ENCODE results near the gene PNPLA7. TPM values are rescaled to one million over a fixed set of nuclear protein-coding genes. Genes with fewer than 3 reads are reported as not detected.
"Not testable (repeated sequence)": the region's sequence is repeated elsewhere in the genome, so short reads cannot be mapped to it uniquely, and the experiment has no call there.

The PNPLA7 gene
- polyA plus RNA-seq, 1 of the 3 experiments (the other 2 are of a cell fraction), result 0.99 TPM

- POLR2A ChIA-PET; H3K27ac ChIP-seq (ENCODE audit: low read depth in 2 of 2, low read length in 1 of 2); H3K9ac ChIP-seq; H3K9me2 ChIP-seq; H3K4me3 ChIP-seq (ENCODE audit: low read depth in 2 of 2, low read length in 1 of 2); H4K20me1 ChIP-seq (ENCODE audit: insufficient read depth); H2AFZ ChIP-seq (ENCODE audit: low read depth); H3K27me3 ChIP-seq (ENCODE audit: insufficient read depth); H3K9me3 ChIP-seq; H3K4me2 ChIP-seq; DNase-seq: not testable (repeated sequence)
- peaks cover 24 to 27% of the 10 kb centered on the region in 2 experiments for H3K36me3 ChIP-seq (replicated peaks in 1 of 2; ENCODE audit: control insufficient read depth in 1 of 2, insufficient read depth in 2 of 2, low read length in 1 of 2)
- 94% methylated on average over 10 of the region's 10 CpGs for WGBS (ENCODE audit: low lambda C conversion rate)
- peaks cover 5 to 12% of the 10 kb centered on the region in 2 experiments; a peak in 1 of 4 replicates for H3K4me1 ChIP-seq (ENCODE audit: control insufficient read depth in 1 of 2, insufficient read depth in 2 of 2, low read depth in 1 of 2, low read length in 1 of 2)
- peaks cover 21% of the 10 kb centered on the region for H3K79me2 ChIP-seq (ENCODE audit: insufficient read depth)
- H3F3A ChIP-seq (replicated peaks; ENCODE audit: insufficient read depth), result peaks cover 12% of the 10 kb centered on the region
- CTCF ChIA-PET, result interaction anchor here (2.4 kb wide), 1 partner anchor 25 kb away, joined by 10 read pairs; the partner anchor contains the start of gene DPH7
Observed at GRCh38 chr9:137553654-137554053, 3.5 kb upstream of the PNPLA7 start.

DNA sequence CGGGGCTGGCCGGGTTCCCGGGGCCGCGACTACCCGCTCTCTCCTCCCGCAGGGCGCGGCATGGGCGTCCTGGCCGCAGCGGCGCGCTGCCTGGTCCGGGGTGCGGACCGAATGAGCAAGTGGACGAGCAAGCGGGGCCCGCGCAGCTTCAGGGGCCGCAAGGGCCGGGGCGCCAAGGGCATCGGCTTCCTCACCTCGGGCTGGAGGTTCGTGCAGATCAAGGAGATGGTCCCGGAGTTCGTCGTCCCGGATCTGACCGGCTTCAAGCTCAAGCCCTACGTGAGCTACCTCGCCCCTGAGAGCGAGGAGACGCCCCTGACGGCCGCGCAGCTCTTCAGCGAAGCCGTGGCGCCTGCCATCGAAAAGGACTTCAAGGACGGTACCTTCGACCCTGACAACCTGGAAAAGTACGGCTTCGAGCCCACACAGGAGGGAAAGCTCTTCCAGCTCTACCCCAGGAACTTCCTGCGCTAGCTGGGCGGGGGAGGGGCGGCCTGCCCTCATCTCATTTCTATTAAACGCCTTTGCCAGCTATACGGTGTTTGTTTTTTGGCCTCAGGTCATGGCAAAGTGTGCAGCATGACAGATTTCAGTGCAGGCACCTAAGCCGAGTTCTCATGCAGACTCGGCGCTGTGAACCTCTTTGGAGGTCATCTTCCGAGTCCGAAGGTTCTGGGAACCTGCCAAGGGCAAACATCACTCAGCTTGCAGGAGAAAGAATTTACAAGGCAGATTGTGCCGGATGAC, 2.0 kb upstream of the PNPLA7 start:
- TF ChIP-seq GATA2 (CRISPR knock-in tag; IDR thresholded peaks at IDR 0.05), result 0 out of 2 replicates have a peak, but pooled peaks have one; percentile 8
- TF ChIP-seq TEAD4 (IDR thresholded peaks at IDR 0.05; ENCODE audit: borderline replicate concordance, insufficient read depth), result no peak
- peak; percentile 16; the same call in 1 of the 2 replicates for TF ChIP-seq TAF1 (IDR thresholded peaks at IDR 0.05; ENCODE audit: borderline replicate concordance, low read depth, low read length)
- TF ChIP-seq, protein P1, sequence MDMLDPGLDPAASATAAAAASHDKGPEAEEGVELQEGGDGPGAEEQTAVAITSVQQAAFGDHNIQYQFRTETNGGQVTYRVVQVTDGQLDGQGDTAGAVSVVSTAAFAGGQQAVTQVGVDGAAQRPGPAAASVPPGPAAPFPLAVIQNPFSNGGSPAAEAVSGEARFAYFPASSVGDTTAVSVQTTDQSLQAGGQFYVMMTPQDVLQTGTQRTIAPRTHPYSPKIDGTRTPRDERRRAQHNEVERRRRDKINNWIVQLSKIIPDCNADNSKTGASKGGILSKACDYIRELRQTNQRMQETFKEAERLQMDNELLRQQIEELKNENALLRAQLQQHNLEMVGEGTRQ (IDR thresholded peaks at IDR 0.05; ENCODE audit: borderline replicate concordance, low read depth, low read length), result no peak
- TF ChIP-seq EP300 (IDR thresholded peaks at IDR 0.05; ENCODE audit: borderline replicate concordance in 1 of 2, low read depth in 1 of 2, low read length in 1 of 2), result no peak
- TF ChIP-seq YY1 (IDR thresholded peaks at IDR 0.05; ENCODE audit: low read depth), result no peak
- TF ChIP-seq, protein P2, sequence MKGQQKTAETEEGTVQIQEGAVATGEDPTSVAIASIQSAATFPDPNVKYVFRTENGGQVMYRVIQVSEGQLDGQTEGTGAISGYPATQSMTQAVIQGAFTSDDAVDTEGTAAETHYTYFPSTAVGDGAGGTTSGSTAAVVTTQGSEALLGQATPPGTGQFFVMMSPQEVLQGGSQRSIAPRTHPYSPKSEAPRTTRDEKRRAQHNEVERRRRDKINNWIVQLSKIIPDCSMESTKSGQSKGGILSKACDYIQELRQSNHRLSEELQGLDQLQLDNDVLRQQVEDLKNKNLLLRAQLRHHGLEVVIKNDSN (IDR thresholded peaks at IDR 0.05; ENCODE audit: borderline replicate concordance, low read depth), result no peak
- TF ChIP-seq MEF2A (IDR thresholded peaks at IDR 0.05; ENCODE audit: borderline replicate concordance, low read depth), result no peak
- no peak for TF ChIP-seq EZH2phosphoT487 (IDR thresholded peaks at IDR 0.05; ENCODE audit: borderline replicate concordance, low read depth)
- Histone ChIP-seq H3K4me3 (ENCODE audit: low read depth in 2 of 2, low read length in 1 of 2) (peak overlapping the region; percentile 73 to 83), H3K9ac (peak overlapping the region; percentile 76), H2AFZ (ENCODE audit: low read depth) (no peak overlapping the region), H3K9me2 (no peaks in the 10 kb centered on the region), H3K27ac (ENCODE audit: low read depth in 2 of 2, low read length in 1 of 2) (peak overlapping the region; percentile 40 to 56; a peak in 3 of 4 replicates), H3K36me3 (replicated peaks in 1 of 2; ENCODE audit: control insufficient read depth in 1 of 2, insufficient read depth in 2 of 2, low read length in 1 of 2) (peaks cover 17 to 20% of the 10 kb centered on the region in 2 experiments), H4K20me1 (ENCODE audit: insufficient read depth) (no peaks in the 10 kb centered on the region), H3K4me2 (peak overlapping the region; percentile 97), H3K9me3 (no peaks in the 10 kb centered on the region), H3F3A (replicated peaks; ENCODE audit: insufficient read depth) (peaks cover 12% of the 10 kb centered on the region), H3K79me2 (ENCODE audit: insufficient read depth) (peaks cover 21% of the 10 kb centered on the region), H3K27me3 (ENCODE audit: insufficient read depth) (no peaks in the 10 kb centered on the region), H3K4me1 (ENCODE audit: control insufficient read depth in 1 of 2, insufficient read depth in 2 of 2, low read depth in 1 of 2, low read length in 1 of 2) (peaks cover 5 to 12% of the 10 kb centered on the region in 2 experiments; a peak in 1 of 4 replicates)
- no peak for DNase-seq
- 36% methylated on average over 3 of the region's 58 CpGs for WGBS (ENCODE audit: low lambda C conversion rate)
- ChIA-PET CTCF (interaction anchor here (0.7 to 2.4 kb wide), 10 partner anchors 11 to 270 kb away, joined by 3 to 10 read pairs (median 4); partner anchors contain the start of genes DPH7, EXD3 and NOXA1), POLR2A (interaction anchor here (0.9 to 1.2 kb wide), 2 partner anchors 37 to 245 kb away, joined by 3 read pairs; no protein-coding TSS in a partner anchor)

Data from SK-N-SH (cell line).